ENCODE results near the gene USP49.

DNA sequence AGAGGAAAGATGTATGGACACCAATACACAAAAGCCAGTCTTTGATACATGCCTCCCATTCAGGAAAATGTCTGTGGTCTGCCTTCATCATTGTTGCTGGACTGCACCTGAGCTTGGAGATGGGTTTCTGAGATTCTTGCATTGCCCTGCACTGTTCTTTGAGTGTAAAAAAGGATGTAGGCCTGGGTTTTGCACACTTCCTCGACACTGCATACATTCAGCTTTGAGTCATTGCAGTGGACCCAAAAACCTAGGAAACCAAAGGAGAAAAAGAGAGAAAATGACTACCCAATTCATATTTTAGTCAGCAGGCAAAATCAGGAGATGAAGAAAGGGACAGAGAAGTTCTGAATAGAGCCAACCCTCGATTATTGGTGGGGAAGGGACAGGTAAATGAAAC lies 98.7 kb downstream of the USP49 start:
- TF ChIP-seq POLR2A (IDR thresholded peaks at IDR 0.05; ENCODE audit: low read depth, low read length) = no peak
- TF ChIP-seq TAF1 (IDR thresholded peaks at IDR 0.05; ENCODE audit: borderline replicate concordance, low read depth, low read length) = no peak

Measured in GM12892 (cell line).